IMR-90 (cell line): ENCODE data around the gene U2SURP. TPM values are rescaled to one million over a fixed set of nuclear protein-coding genes. Genes with fewer than 3 reads are reported as not detected.

Experiments
- ATAC-seq: fragments of 200-7000 bp; cut with Tn5 transposase; 2 replicates; pipeline ENCODE4 v1.9.1; 2020; ENCODE audit warnings: low read depth, mild to moderate bottlenecking, moderate library complexity
- BruUV-seq: library from RNA; stranded (reverse); fragments of 400-500 nt; replicated peaks from 2 replicates; lab custom pipeline; 2021; lab: Mats Ljungman, UMichigan
- CTCF ChIA-PET: fragments of 300-600 bp; formaldehyde crosslinking; extraction: SDS; loops from one replicate; lab custom pipeline; 2021; ENCODE audit warnings: antibody characterized with exemption; lab: Yijun Ruan, JAX
- POLR2A ChIA-PET: fragments of 300-600 bp; sonication (Branson Sonifier 250); formaldehyde crosslinking; loops from one replicate; lab custom pipeline; 2022; ENCODE audit warnings: antibody characterized with exemption; ENCODE audit not compliant: unreplicated experiment; lab: Charles Lee
- DNase-seq: peaks from one replicate; pipeline ENCODE4 v3.0.0; 2013
- H2AFZ ChIP-seq: replicated peaks from 2 replicates; pipeline ENCODE3; 2013; ENCODE audit warnings: low read length, mild to moderate bottlenecking; ENCODE audit not compliant: poor library complexity
- H2AK5ac ChIP-seq: 2 replicates; pipeline ENCODE4 v1.6.1; 2013; ENCODE audit warnings: low read depth, low read length, inconsistent platforms
- H2AK9ac ChIP-seq: replicated peaks from 2 replicates; pipeline ENCODE3; 2013; ENCODE audit warnings: mild to moderate bottlenecking, low read depth, low read length, moderate library complexity; ENCODE audit not compliant: poor library complexity
- H2BK120ac ChIP-seq: 2 replicates; pipeline ENCODE4 v1.6.1; 2013; ENCODE audit warnings: low read depth, low read length, inconsistent platforms
- H2BK15ac ChIP-seq: 3 replicates; pipeline ENCODE4 v1.6.1; 2013; ENCODE audit warnings: low read depth, low read length, inconsistent platforms
- H2BK20ac ChIP-seq: 2 replicates; pipeline ENCODE4 v1.6.1; 2013; ENCODE audit warnings: low read depth, mild to moderate bottlenecking, inconsistent platforms, low read length, moderate library complexity
- H2BK5ac ChIP-seq: 2 replicates; pipeline ENCODE4 v1.6.1; 2013; ENCODE audit warnings: mild to moderate bottlenecking, low read depth, low read length, inconsistent platforms; ENCODE audit not compliant: poor library complexity, severe bottlenecking
- H3K14ac ChIP-seq: replicated peaks from 2 replicates; pipeline ENCODE4 v1.6.1; 2013; ENCODE audit warnings: low read depth, low read length, inconsistent platforms
- H3K18ac ChIP-seq: 2 replicates; pipeline ENCODE4 v1.6.1; 2013; ENCODE audit warnings: low read depth, low read length, control low read depth
- H3K23ac ChIP-seq: 2 replicates; pipeline ENCODE4 v1.6.1; 2013; ENCODE audit warnings: low read depth, low read length, inconsistent platforms
- H3K27ac ChIP-seq: 2 replicates; pipeline ENCODE4 v1.5.1; 2013; ENCODE audit warnings: mild to moderate bottlenecking, control low read depth, low read length; ENCODE audit not compliant: insufficient read depth
- H3K27me3 ChIP-seq: 2 replicates; pipeline ENCODE4 v1.6.1; 2013; ENCODE audit warnings: low read length; ENCODE audit not compliant: control insufficient read depth, insufficient read depth
- H3K36me3 ChIP-seq: 2 replicates; pipeline ENCODE4 v1.6.1; 2013; ENCODE audit warnings: low read length, mixed read lengths; ENCODE audit not compliant: control insufficient read depth, insufficient read depth
- H3K4ac ChIP-seq: 2 replicates; pipeline ENCODE4 v1.6.1; 2013; ENCODE audit warnings: low read depth, low read length, inconsistent platforms
- H3K4me1 ChIP-seq: 2 replicates; pipeline ENCODE4 v1.6.1; 2013; ENCODE audit warnings: low read length, mixed read lengths; ENCODE audit not compliant: control insufficient read depth, insufficient read depth
- H3K4me2 ChIP-seq: 2 replicates; pipeline ENCODE4 v1.6.1; 2013; ENCODE audit warnings: low read depth, mild to moderate bottlenecking, control low read depth, low read length, moderate library complexity
- H3K4me3 ChIP-seq: 2 replicates; pipeline ENCODE4 v1.5.1; 2013; ENCODE audit warnings: low read depth, mild to moderate bottlenecking, control low read depth, low read length, moderate library complexity; ENCODE audit not compliant: insufficient read depth
- H3K56ac ChIP-seq: 2 replicates; pipeline ENCODE4 v1.6.1; 2013; ENCODE audit warnings: low read length, inconsistent platforms; ENCODE audit not compliant: insufficient read depth; ENCODE audit errors: extremely low read depth
- H3K79me1 ChIP-seq, 2 experiments: 2 replicates each; pipeline ENCODE4 v1.6.1; 2013; ENCODE audit warnings: low read length in 2 of 2, inconsistent platforms in 1 of 2, low read depth in 1 of 2
- H3K9ac ChIP-seq: 2 replicates; pipeline ENCODE4 v1.6.1; 2013; ENCODE audit warnings: low read depth, low read length, control low read depth
- H3K9me1 ChIP-seq: 2 replicates; pipeline ENCODE4 v1.6.1; 2013; ENCODE audit warnings: low read length, inconsistent platforms; ENCODE audit not compliant: insufficient read depth
- H3K9me3 ChIP-seq: 2 replicates; pipeline ENCODE4 v1.6.1; 2013; ENCODE audit warnings: low read length; ENCODE audit not compliant: control insufficient read depth, insufficient read depth
- H4K20me1 ChIP-seq: 2 replicates; pipeline ENCODE4 v1.6.1; 2013; ENCODE audit warnings: low read length, inconsistent platforms; ENCODE audit not compliant: insufficient read depth
- H4K5ac ChIP-seq: 2 replicates; pipeline ENCODE4 v1.6.1; 2013; ENCODE audit warnings: mild to moderate bottlenecking, low read depth, low read length, control low read depth
- H4K8ac ChIP-seq, 2 experiments: 2 replicates each; pipeline ENCODE4 v1.6.1; 2013; ENCODE audit warnings: low read depth in 2 of 2, low read length in 2 of 2, control low read depth in 1 of 2, inconsistent platforms in 1 of 2
- H4K91ac ChIP-seq: 2 replicates; pipeline ENCODE4 v1.6.1; 2013; ENCODE audit warnings: low read depth, low read length, inconsistent platforms; ENCODE audit not compliant: insufficient read depth
- BHLHE40 ChIP-seq: fragments of 150-350 bp; IDR thresholded peaks from 2 replicates; pipeline ENCODE4 v1.6.1; 2016; ENCODE audit warnings: mild to moderate bottlenecking, low read depth, low read length
- CEBPB ChIP-seq: IDR thresholded peaks from 2 replicates; pipeline ENCODE4 v1.6.1; 2012; ENCODE audit warnings: low read depth, low read length, improper control_type of control experiment
- FOS ChIP-seq: fragments of 150-350 bp; IDR thresholded peaks from 2 replicates; pipeline ENCODE4 v1.6.1; 2016; ENCODE audit warnings: low read depth, low read length
- MAFK ChIP-seq: IDR thresholded peaks from 2 replicates; pipeline ENCODE4 v1.6.1; 2012; ENCODE audit warnings: low read depth, low read length, improper control_type of control experiment
- MXI1 ChIP-seq: IDR thresholded peaks from 2 replicates; pipeline ENCODE4 v1.6.1; 2012; ENCODE audit warnings: low read depth, mild to moderate bottlenecking, low read length, moderate library complexity, borderline replicate concordance
- NFE2L2 ChIP-seq: fragments of 150-350 bp; IDR thresholded peaks from 2 replicates; pipeline ENCODE4 v1.6.1; 2016; ENCODE audit warnings: low read depth, mild to moderate bottlenecking, low read length
- POLR2A ChIP-seq: IDR thresholded peaks from 2 replicates; pipeline ENCODE4 v1.6.1; 2012; ENCODE audit warnings: mild to moderate bottlenecking, low read depth, low read length
- RAD21 ChIP-seq: IDR thresholded peaks from 2 replicates; pipeline ENCODE4 v1.6.1; 2012; ENCODE audit warnings: low read length, improper control_type of control experiment
- SMC3 ChIP-seq: fragments of 150-350 bp; IDR thresholded peaks from 2 replicates; pipeline ENCODE4 v1.6.1; 2016; ENCODE audit warnings: low read depth, mild to moderate bottlenecking, antibody characterized with exemption, low read length, moderate library complexity
- WGBS, 2 experiments: methylation state at CpG; one replicate each; pipeline versions ENCODE4 v1.1.5 to v1.1.7; 2013; ENCODE audit warnings: missing lambda C conversion rate in 2 of 2; ENCODE audit not compliant: insufficient read length in 1 of 2; ENCODE audit errors: extremely low coverage in 2 of 2; 5-methylcytosine and 5-hydroxymethylcytosine counted together
- dilution Hi-C: fragments of 300-500 bp; cut with HindIII; formaldehyde crosslinking; loops from one replicate; pipeline ENCODE4 v1.14.3; 2018; ENCODE audit warnings: low sequenced_read_pairs; ENCODE audit not compliant: unreplicated experiment
- in situ Hi-C: fragments of 300-500 bp; cut with MboI; formaldehyde crosslinking; loops from 3 replicates; pipeline ENCODE4 v1.14.3; 2019; ENCODE audit warnings: low sequenced_read_pairs, inconsistent platforms, mixed read lengths
- intact Hi-C: fragments of 100-400 bp; cut with micrococcal nuclease; formaldehyde crosslinking; loops from 2 replicates; pipeline ENCODE4 v1.10.0; 2022
- polyA plus RNA-seq, 3 experiments: library from polyadenylated mRNA; depleted of rRNA; stranded (reverse); fragments of >200 nt; gene quantifications; 2 replicates each; pipeline ENCODE4 v1.2.3, GENCODE V29; 2012; ENCODE audit warnings: low replicate concordance in 1 of 3
- total RNA-seq: library from RNA; depleted of rRNA; stranded (reverse); fragments of >200 nt; gene quantifications from 2 replicates; pipeline ENCODE4 v1.2.3, GENCODE V29; 2012
- TF ChIP-seq, protein P1 (sequence below): conservative IDR thresholded peaks from 2 replicates; pipeline ENCODE4 v1.5.1; 2012; ENCODE audit warnings: mild to moderate bottlenecking, low read depth, low read length, improper control_type of control experiment
- TF ChIP-seq, protein P2 (sequence below): fragments of 150-350 bp; IDR thresholded peaks from 2 replicates; pipeline ENCODE4 v1.6.1; 2017; ENCODE audit warnings: mild to moderate bottlenecking, antibody characterized with exemption, low read length, low read depth

The U2SURP gene
- total and polyA plus RNA-seq, 2 of the 4 experiments (the other 2 are of a cell fraction) = 24.8 to 29.4 TPM

DNA sequence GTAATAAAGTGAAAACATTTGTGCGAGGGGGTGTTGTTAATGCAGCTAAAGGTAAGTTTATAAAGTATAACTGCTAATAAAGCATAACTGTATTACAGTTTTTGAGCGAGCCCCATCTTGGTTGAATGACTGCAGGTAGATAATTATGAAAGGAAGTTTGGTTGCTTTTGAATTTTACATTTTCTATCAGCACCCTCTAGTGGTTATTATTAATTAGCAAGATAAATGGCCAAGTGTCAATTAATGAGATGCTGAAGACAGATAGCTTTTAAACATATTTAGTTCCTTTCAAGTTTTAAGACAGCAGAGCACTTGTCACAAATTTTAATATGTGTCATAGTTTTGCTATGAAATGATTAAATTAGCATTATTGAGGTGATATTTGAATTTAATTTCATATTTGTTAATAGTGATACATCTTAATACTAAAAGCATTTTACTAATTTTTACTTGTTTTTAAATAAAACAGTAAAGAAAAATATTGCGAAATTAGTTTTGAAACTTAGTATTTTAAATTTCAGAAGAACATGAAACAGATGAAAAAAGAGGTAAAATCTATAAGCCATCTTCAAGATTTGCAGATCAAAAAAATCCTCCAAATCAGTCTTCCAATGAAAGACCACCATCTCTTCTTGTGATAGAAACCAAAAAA lies 15.1 kb downstream of the U2SURP start:
- no TSS peak for BruUV-seq
- no peak overlapping the region for H3K4me2 ChIP-seq
- H4K5ac ChIP-seq = no peak overlapping the region
- no peak overlapping the region for H2AFZ ChIP-seq
- no peak overlapping the region for H3K56ac ChIP-seq
- TF ChIP-seq CEBPB = peak; percentile 54
- TF ChIP-seq, protein P1, sequence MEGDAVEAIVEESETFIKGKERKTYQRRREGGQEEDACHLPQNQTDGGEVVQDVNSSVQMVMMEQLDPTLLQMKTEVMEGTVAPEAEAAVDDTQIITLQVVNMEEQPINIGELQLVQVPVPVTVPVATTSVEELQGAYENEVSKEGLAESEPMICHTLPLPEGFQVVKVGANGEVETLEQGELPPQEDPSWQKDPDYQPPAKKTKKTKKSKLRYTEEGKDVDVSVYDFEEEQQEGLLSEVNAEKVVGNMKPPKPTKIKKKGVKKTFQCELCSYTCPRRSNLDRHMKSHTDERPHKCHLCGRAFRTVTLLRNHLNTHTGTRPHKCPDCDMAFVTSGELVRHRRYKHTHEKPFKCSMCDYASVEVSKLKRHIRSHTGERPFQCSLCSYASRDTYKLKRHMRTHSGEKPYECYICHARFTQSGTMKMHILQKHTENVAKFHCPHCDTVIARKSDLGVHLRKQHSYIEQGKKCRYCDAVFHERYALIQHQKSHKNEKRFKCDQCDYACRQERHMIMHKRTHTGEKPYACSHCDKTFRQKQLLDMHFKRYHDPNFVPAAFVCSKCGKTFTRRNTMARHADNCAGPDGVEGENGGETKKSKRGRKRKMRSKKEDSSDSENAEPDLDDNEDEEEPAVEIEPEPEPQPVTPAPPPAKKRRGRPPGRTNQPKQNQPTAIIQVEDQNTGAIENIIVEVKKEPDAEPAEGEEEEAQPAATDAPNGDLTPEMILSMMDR = peak; percentile 40
- TF ChIP-seq RAD21 = 0 out of 2 replicates have a peak, but pooled peaks have one; percentile 9
- TF ChIP-seq BHLHE40 = no peak
- TF ChIP-seq POLR2A = no peak
- TF ChIP-seq, protein P2, sequence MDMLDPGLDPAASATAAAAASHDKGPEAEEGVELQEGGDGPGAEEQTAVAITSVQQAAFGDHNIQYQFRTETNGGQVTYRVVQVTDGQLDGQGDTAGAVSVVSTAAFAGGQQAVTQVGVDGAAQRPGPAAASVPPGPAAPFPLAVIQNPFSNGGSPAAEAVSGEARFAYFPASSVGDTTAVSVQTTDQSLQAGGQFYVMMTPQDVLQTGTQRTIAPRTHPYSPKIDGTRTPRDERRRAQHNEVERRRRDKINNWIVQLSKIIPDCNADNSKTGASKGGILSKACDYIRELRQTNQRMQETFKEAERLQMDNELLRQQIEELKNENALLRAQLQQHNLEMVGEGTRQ = no peak
- no peak for TF ChIP-seq MAFK
- TF ChIP-seq NFE2L2 = no peak
- TF ChIP-seq MXI1 = no peak
- TF ChIP-seq SMC3 = no peak
- TF ChIP-seq FOS = no peak
- in situ Hi-C loops (no loop called here), intact Hi-C loops (no loop called here), dilution Hi-C loops (no loop called here)
- H3K4me3 ChIP-seq = no peak overlapping the region
- H3K79me1 ChIP-seq = peaks cover 3% of the 10 kb centered on the region in 2 experiments; a peak in 3 of 4 replicates
- ChIA-PET POLR2A (no interaction called here), CTCF (interaction anchor here (0.6 to 1.0 kb wide), 2 partner anchors 14 to 46 kb away, joined by 3 read pairs; no protein-coding TSS in a partner anchor)
- no peak overlapping the region for H3K9ac ChIP-seq
- H3K23ac ChIP-seq = no peak overlapping the region
- no peak overlapping the region for H2BK15ac ChIP-seq
- H2BK120ac ChIP-seq = no peak overlapping the region
- no peaks in the 10 kb centered on the region for H3K27me3 ChIP-seq
- DNase-seq = no peak
- no peaks in the 10 kb centered on the region for H3K4me1 ChIP-seq
- no peak overlapping the region for H2AK5ac ChIP-seq
- no peak overlapping the region for H2BK5ac ChIP-seq
- no peak overlapping the region for H2AK9ac ChIP-seq
- no peaks in the 10 kb centered on the region; the same call in 1 of the 2 replicates for H4K20me1 ChIP-seq
- H4K91ac ChIP-seq = no peak overlapping the region
- no peak overlapping the region for H3K18ac ChIP-seq
- H3K4ac ChIP-seq = no peak overlapping the region
- H2BK20ac ChIP-seq = no peak overlapping the region
- no peaks in the 10 kb centered on the region for H3K9me3 ChIP-seq
- no peak overlapping the region for H4K8ac ChIP-seq
- H3K14ac ChIP-seq = no peak overlapping the region
- ATAC-seq = no peak
- peaks cover 12% of the 10 kb centered on the region for H3K36me3 ChIP-seq
- H3K27ac ChIP-seq = no peak overlapping the region
- WGBS, 2 experiments = no CpG with 5 or more reads among the region's 3 CpGs
- H3K9me1 ChIP-seq = no peaks in the 10 kb centered on the region
